ENCODE data around the gene KCNJ10.

DNA sequence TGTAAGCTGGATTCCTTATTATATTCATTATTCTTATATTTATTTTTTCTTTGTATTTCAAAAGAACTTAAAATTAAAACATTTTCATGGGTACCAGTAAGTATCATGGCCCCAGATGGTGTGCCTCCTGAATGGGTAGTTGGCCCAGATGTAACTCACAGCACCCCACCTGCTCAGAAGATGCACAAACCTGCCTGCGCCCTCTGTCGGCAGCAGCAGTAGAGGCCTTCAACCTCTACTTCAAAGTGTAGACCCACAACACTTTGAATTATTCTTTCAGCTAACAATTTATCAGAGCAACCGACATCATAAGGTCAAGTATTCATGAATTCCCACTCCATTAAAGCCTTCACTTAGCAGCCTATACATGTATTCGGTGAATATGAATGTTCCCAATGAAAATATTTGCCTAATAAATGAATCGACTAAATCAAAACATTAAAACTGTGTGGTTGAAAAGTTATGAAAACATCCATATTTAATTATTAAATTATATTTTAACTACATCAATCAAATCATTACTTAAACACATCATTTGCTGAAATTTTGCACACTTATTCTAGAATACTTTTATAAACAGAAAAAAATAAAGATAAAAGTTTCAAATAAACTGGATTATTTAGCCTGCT, 63.5 kb downstream of the KCNJ10 start:
- TF ChIP-seq EZH2 (IDR thresholded peaks at IDR 0.05; ENCODE audit: borderline replicate concordance, low read length) (no peak), CTCF (conservative IDR thresholded peaks at IDR 0.05 in 1 of 2, IDR thresholded peaks at IDR 0.05 in 1 of 2; ENCODE audit: extremely low read depth in 1 of 2, insufficient read depth in 1 of 2, low read depth in 1 of 2, low read length in 2 of 2) (peak; percentile 96 to 97)
